ENCODE results near the gene ZNF469.

Gene ZNF469

GRCh38 chr16:88391144-88391850 lies 8.5 kb downstream of the ZNF469 start:
- peaks cover 3% of the 10 kb centered on the region for H3K9me3 ChIP-seq (ENCODE audit: low read length)

GRCh38 chr16:88392111-88392510 lies 9.4 kb downstream of the ZNF469 start:
- Histone ChIP-seq H3K4me3 (ENCODE audit: low read length) (no peak overlapping the region), H3K27me3 (ENCODE audit: insufficient read depth, low read length) (peaks cover 65% of the 10 kb centered on the region), H3K4me1 (ENCODE audit: insufficient read depth, low read length) (no peaks in the 10 kb centered on the region), H3K9me3 (ENCODE audit: low read length) (peaks cover 4% of the 10 kb centered on the region), H3K36me3 (ENCODE audit: insufficient read depth, low read length) (no peaks in the 10 kb centered on the region), H2AFZ (ENCODE audit: low read depth, low read length) (no peak overlapping the region)

More at GRCh38 chr16:88391144-88391850, 8.5 kb downstream of the ZNF469 start:
- H3K4me1 ChIP-seq (ENCODE audit: insufficient read depth, low read length) = no peaks in the 10 kb centered on the region
- no peaks in the 10 kb centered on the region for H3K36me3 ChIP-seq (ENCODE audit: insufficient read depth, low read length)
- H2AFZ ChIP-seq (ENCODE audit: low read depth, low read length) = no peak overlapping the region
- H3K27me3 ChIP-seq (ENCODE audit: insufficient read depth, low read length) = peaks cover 72% of the 10 kb centered on the region
- H3K4me3 ChIP-seq (ENCODE audit: low read length) = no peak overlapping the region

- Histone ChIP-seq H3K9me3 (ENCODE audit: low read length) (peaks cover 5% of the 10 kb centered on the region), H3K27me3 (ENCODE audit: insufficient read depth, low read length) (peaks cover 65% of the 10 kb centered on the region), H3K4me3 (ENCODE audit: low read length) (no peak overlapping the region), H2AFZ (ENCODE audit: low read depth, low read length) (no peak overlapping the region), H3K36me3 (ENCODE audit: insufficient read depth, low read length) (no peaks in the 10 kb centered on the region), H3K4me1 (ENCODE audit: insufficient read depth, low read length) (no peaks in the 10 kb centered on the region)
Observed at GRCh38 chr16:88392616-88393015, 9.9 kb downstream of the ZNF469 start.

GRCh38 chr16:88393034-88393433 lies 10.3 kb downstream of the ZNF469 start:
- no peak overlapping the region for H3K4me3 ChIP-seq (ENCODE audit: low read length)
- H3K27me3 ChIP-seq (ENCODE audit: insufficient read depth, low read length) = peaks cover 62% of the 10 kb centered on the region
- H3K9me3 ChIP-seq (ENCODE audit: low read length) = peaks cover 5% of the 10 kb centered on the region
- H3K4me1 ChIP-seq (ENCODE audit: insufficient read depth, low read length) = no peaks in the 10 kb centered on the region
- no peaks in the 10 kb centered on the region for H3K36me3 ChIP-seq (ENCODE audit: insufficient read depth, low read length)
- H2AFZ ChIP-seq (ENCODE audit: low read depth, low read length) = no peak overlapping the region

GRCh38 chr16:88393571-88393970 lies 10.8 kb downstream of the ZNF469 start:
- Histone ChIP-seq H3K27me3 (ENCODE audit: insufficient read depth, low read length) (peaks cover 61% of the 10 kb centered on the region), H2AFZ (ENCODE audit: low read depth, low read length) (no peak overlapping the region), H3K4me1 (ENCODE audit: insufficient read depth, low read length) (no peaks in the 10 kb centered on the region), H3K4me3 (ENCODE audit: low read length) (no peak overlapping the region), H3K9me3 (ENCODE audit: low read length) (peaks cover 7% of the 10 kb centered on the region), H3K36me3 (ENCODE audit: insufficient read depth, low read length) (no peaks in the 10 kb centered on the region)

- peaks cover 54% of the 10 kb centered on the region for H3K27me3 ChIP-seq (ENCODE audit: insufficient read depth, low read length)
- no peak overlapping the region for H3K4me3 ChIP-seq (ENCODE audit: low read length)
- H3K36me3 ChIP-seq (ENCODE audit: insufficient read depth, low read length) = no peaks in the 10 kb centered on the region
- no peak overlapping the region for H2AFZ ChIP-seq (ENCODE audit: low read depth, low read length)
- H3K9me3 ChIP-seq (ENCODE audit: low read length) = peaks cover 8% of the 10 kb centered on the region
- H3K4me1 ChIP-seq (ENCODE audit: insufficient read depth, low read length) = no peaks in the 10 kb centered on the region
Observed at GRCh38 chr16:88394426-88394825, 11.7 kb downstream of the ZNF469 start.

- no peaks in the 10 kb centered on the region for H3K4me1 ChIP-seq (ENCODE audit: insufficient read depth, low read length)
- no peaks in the 10 kb centered on the region for H3K36me3 ChIP-seq (ENCODE audit: insufficient read depth, low read length)
- peaks cover 49% of the 10 kb centered on the region for H3K27me3 ChIP-seq (ENCODE audit: insufficient read depth, low read length)
- H2AFZ ChIP-seq (ENCODE audit: low read depth, low read length) = no peak overlapping the region
- H3K9me3 ChIP-seq (ENCODE audit: low read length) = peaks cover 8% of the 10 kb centered on the region
- H3K4me3 ChIP-seq (ENCODE audit: low read length) = no peak overlapping the region
Observed at GRCh38 chr16:88395669-88396584, 13.2 kb downstream of the ZNF469 start.

GRCh38 chr16:88398170-88398873 lies 15.6 kb downstream of the ZNF469 start:
- Histone ChIP-seq H3K4me3 (ENCODE audit: low read length) (no peak overlapping the region), H3K4me1 (ENCODE audit: insufficient read depth, low read length) (no peaks in the 10 kb centered on the region), H3K36me3 (ENCODE audit: insufficient read depth, low read length) (no peaks in the 10 kb centered on the region), H3K27me3 (ENCODE audit: insufficient read depth, low read length) (peaks cover 31% of the 10 kb centered on the region), H2AFZ (ENCODE audit: low read depth, low read length) (no peak overlapping the region), H3K9me3 (ENCODE audit: low read length) (peaks cover 8% of the 10 kb centered on the region)

- Histone ChIP-seq H3K4me3 (ENCODE audit: low read length) (no peak overlapping the region), H3K36me3 (ENCODE audit: insufficient read depth, low read length) (no peaks in the 10 kb centered on the region), H2AFZ (ENCODE audit: low read depth, low read length) (no peak overlapping the region), H3K4me1 (ENCODE audit: insufficient read depth, low read length) (no peaks in the 10 kb centered on the region), H3K27me3 (ENCODE audit: insufficient read depth, low read length) (peaks cover 26% of the 10 kb centered on the region), H3K9me3 (ENCODE audit: low read length) (peaks cover 8% of the 10 kb centered on the region)
Observed at GRCh38 chr16:88398874-88399178, 16.1 kb downstream of the ZNF469 start.

GRCh38 chr16:88400186-88400585 lies 17.4 kb downstream of the ZNF469 start:
- Histone ChIP-seq H3K27me3 (ENCODE audit: insufficient read depth, low read length) (peaks cover 22% of the 10 kb centered on the region), H3K9me3 (ENCODE audit: low read length) (peaks cover 8% of the 10 kb centered on the region), H3K36me3 (ENCODE audit: insufficient read depth, low read length) (no peaks in the 10 kb centered on the region), H3K4me1 (ENCODE audit: insufficient read depth, low read length) (no peaks in the 10 kb centered on the region), H3K4me3 (ENCODE audit: low read length) (no peak overlapping the region), H2AFZ (ENCODE audit: low read depth, low read length) (no peak overlapping the region)

- H2AFZ ChIP-seq (ENCODE audit: low read depth, low read length) = no peak overlapping the region
- H3K4me1 ChIP-seq (ENCODE audit: insufficient read depth, low read length) = no peaks in the 10 kb centered on the region
- peaks cover 6% of the 10 kb centered on the region for H3K9me3 ChIP-seq (ENCODE audit: low read length)
- H3K36me3 ChIP-seq (ENCODE audit: insufficient read depth, low read length) = no peaks in the 10 kb centered on the region
- H3K4me3 ChIP-seq (ENCODE audit: low read length) = no peak overlapping the region
- H3K27me3 ChIP-seq (ENCODE audit: insufficient read depth, low read length) = peaks cover 17% of the 10 kb centered on the region
Observed at GRCh38 chr16:88401604-88402246, 19.0 kb downstream of the ZNF469 start.

- Histone ChIP-seq H3K9me3 (ENCODE audit: low read length) (peaks cover 4% of the 10 kb centered on the region), H3K27me3 (ENCODE audit: insufficient read depth, low read length) (peaks cover 9% of the 10 kb centered on the region), H3K4me1 (ENCODE audit: insufficient read depth, low read length) (no peaks in the 10 kb centered on the region), H2AFZ (ENCODE audit: low read depth, low read length) (no peak overlapping the region), H3K4me3 (ENCODE audit: low read length) (no peak overlapping the region), H3K36me3 (ENCODE audit: insufficient read depth, low read length) (no peaks in the 10 kb centered on the region)
Observed at GRCh38 chr16:88402551-88403240, 19.9 kb downstream of the ZNF469 start.
